Stomach smooth muscle (tissue), 2 donors: Measurements from ENCODE around the gene GALK1.
"Not testable (repeated sequence)": the region's sequence is repeated elsewhere in the genome, so short reads cannot be mapped to it uniquely, and the experiment has no call there.

Experiments used
- H3K27ac ChIP-seq: one replicate; pipeline ENCODE4 v1.7.0; 2013; ENCODE audit warnings: mild to moderate bottlenecking, low read length, inconsistent platforms
- H3K27me3 ChIP-seq, 2 donors: one replicate each; pipeline ENCODE4 v1.7.0; 2013; ENCODE audit warnings: low read length in 2 of 2; ENCODE audit not compliant: insufficient read depth in 2 of 2, control insufficient read depth in 1 of 2
- H3K36me3 ChIP-seq, 2 donors: one replicate each; pipeline ENCODE4 v1.7.0; 2013; ENCODE audit warnings: low read length in 2 of 2; ENCODE audit not compliant: control insufficient read depth in 2 of 2, insufficient read depth in 2 of 2
- H3K4me1 ChIP-seq: one replicate; pipeline ENCODE4 v1.7.0; 2013; ENCODE audit warnings: low read length; ENCODE audit not compliant: control insufficient read depth, insufficient read depth
- H3K4me3 ChIP-seq, 2 donors: one replicate each; pipeline ENCODE4 v1.7.0; 2013; ENCODE audit warnings: low read length in 2 of 2
- H3K9ac ChIP-seq, 2 donors: one replicate each; pipeline ENCODE4 v1.7.0; 2013; ENCODE audit warnings: low read length in 2 of 2, mild to moderate bottlenecking in 1 of 2
- H3K9me3 ChIP-seq, 2 donors: one replicate each; pipeline ENCODE4 v1.7.0; 2013; ENCODE audit warnings: low read length in 2 of 2; ENCODE audit not compliant: control insufficient read depth in 2 of 2
- donor health status: healthy.
- donor health status: Pancreatic carcinoma.

Gene GALK1

GRCh38 chr17:75762513-75763268 is 2.3 kb downstream of the GALK1 start:
- Histone ChIP-seq H3K4me1 (peaks cover 21% of the 10 kb centered on the region), H3K27ac (no peak overlapping the region), H3K9ac (no peak overlapping the region)

GRCh38 chr17:75759978-75760640 is 4.9 kb downstream of the GALK1 start:
- H3K4me1 ChIP-seq, result peaks cover 17% of the 10 kb centered on the region
- not testable (repeated sequence) for H3K4me3 ChIP-seq, H3K9ac ChIP-seq, H3K27ac ChIP-seq, H3K36me3 ChIP-seq, H3K27me3 ChIP-seq, H3K9me3 ChIP-seq

More at GRCh38 chr17:75762513-75763268, 2.3 kb downstream of the GALK1 start:
- no peak overlapping the region for H3K4me3 ChIP-seq
- no peaks in the 10 kb centered on the region for H3K9me3 ChIP-seq
- H3K27me3 ChIP-seq, result no peaks in the 10 kb centered on the region
- H3K36me3 ChIP-seq, result peaks cover 2 to 5% of the 10 kb centered on the region in 2 donors

- Histone ChIP-seq H3K27ac (no peak overlapping the region), H3K9me3 (no peaks in the 10 kb centered on the region), H3K36me3 (peaks cover 3 to 5% of the 10 kb centered on the region in 2 donors), H3K4me3 (no peak overlapping the region), H3K4me1 (peaks cover 15% of the 10 kb centered on the region), H3K9ac (no peak overlapping the region), H3K27me3 (no peaks in the 10 kb centered on the region)
Observed at GRCh38 chr17:75759457-75759856, 5.5 kb downstream of the GALK1 start.

- Histone ChIP-seq H3K27ac (no peak overlapping the region), H3K36me3 (peaks cover 3 to 5% of the 10 kb centered on the region in 2 donors), H3K9ac (no peak overlapping the region)
Observed at GRCh38 chr17:75758131-75758905, 6.7 kb downstream of the GALK1 start.

GRCh38 chr17:75757086-75757681 is 7.8 kb downstream of the GALK1 start:
- Histone ChIP-seq H3K36me3 (peaks cover 2 to 3% of the 10 kb centered on the region in 2 donors), H3K9ac (no peak overlapping the region), H3K27me3 (no peaks in the 10 kb centered on the region), H3K4me3 (no peak overlapping the region), H3K9me3 (no peaks in the 10 kb centered on the region), H3K27ac (no peak overlapping the region), H3K4me1 (peaks cover 18% of the 10 kb centered on the region)

More at GRCh38 chr17:75758131-75758905, 6.7 kb downstream of the GALK1 start:
- no peaks in the 10 kb centered on the region for H3K9me3 ChIP-seq
- H3K4me1 ChIP-seq, result peaks cover 15% of the 10 kb centered on the region
- H3K4me3 ChIP-seq, result no peak overlapping the region
- no peaks in the 10 kb centered on the region for H3K27me3 ChIP-seq

DNA sequence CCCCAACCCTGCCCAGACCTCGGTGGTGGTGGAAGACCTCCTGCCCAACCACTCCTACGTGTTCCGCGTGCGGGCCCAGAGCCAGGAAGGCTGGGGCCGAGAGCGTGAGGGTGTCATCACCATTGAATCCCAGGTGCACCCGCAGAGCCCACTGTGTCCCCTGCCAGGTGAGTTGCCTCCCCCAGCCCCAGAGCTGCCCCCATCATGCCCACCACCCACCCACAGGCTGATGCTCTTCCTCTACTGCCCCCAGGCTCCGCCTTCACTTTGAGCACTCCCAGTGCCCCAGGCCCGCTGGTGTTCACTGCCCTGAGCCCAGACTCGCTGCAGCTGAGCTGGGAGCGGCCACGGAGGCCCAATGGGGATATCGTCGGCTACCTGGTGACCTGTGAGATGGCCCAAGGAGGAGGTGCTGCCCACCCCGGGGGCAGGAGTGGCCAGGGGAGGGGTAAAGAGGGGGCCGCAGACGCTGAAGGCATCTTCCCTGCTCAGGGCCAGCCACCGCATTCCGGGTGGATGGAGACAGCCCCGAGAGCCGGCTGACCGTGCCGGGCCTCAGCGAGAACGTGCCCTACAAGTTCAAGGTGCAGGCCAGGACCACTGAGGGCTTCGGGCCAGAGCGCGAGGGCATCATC is 8.4 kb downstream of the GALK1 start:
- Histone ChIP-seq H3K9me3 (no peaks in the 10 kb centered on the region), H3K4me3 (no peak overlapping the region), H3K9ac (peak overlapping the region in 1 of 2 donors; percentile 22)

GRCh38 chr17:75755990-75756389 is 9.0 kb downstream of the GALK1 start:
- Histone ChIP-seq H3K9me3 (no peaks in the 10 kb centered on the region), H3K27ac (no peak overlapping the region), H3K4me1 (peaks cover 18% of the 10 kb centered on the region), H3K9ac (peak overlapping the region in 1 of 2 donors; percentile 22), H3K4me3 (no peak overlapping the region), H3K36me3 (peaks cover 2 to 3% of the 10 kb centered on the region in 2 donors), H3K27me3 (no peaks in the 10 kb centered on the region)

More for the DNA sequence above, 8.4 kb downstream of the GALK1 start:
- H3K27ac ChIP-seq, result no peak overlapping the region
- no peaks in the 10 kb centered on the region for H3K27me3 ChIP-seq
- H3K4me1 ChIP-seq, result peaks cover 18% of the 10 kb centered on the region
- H3K36me3 ChIP-seq, result peaks cover 2 to 3% of the 10 kb centered on the region in 2 donors

DNA sequence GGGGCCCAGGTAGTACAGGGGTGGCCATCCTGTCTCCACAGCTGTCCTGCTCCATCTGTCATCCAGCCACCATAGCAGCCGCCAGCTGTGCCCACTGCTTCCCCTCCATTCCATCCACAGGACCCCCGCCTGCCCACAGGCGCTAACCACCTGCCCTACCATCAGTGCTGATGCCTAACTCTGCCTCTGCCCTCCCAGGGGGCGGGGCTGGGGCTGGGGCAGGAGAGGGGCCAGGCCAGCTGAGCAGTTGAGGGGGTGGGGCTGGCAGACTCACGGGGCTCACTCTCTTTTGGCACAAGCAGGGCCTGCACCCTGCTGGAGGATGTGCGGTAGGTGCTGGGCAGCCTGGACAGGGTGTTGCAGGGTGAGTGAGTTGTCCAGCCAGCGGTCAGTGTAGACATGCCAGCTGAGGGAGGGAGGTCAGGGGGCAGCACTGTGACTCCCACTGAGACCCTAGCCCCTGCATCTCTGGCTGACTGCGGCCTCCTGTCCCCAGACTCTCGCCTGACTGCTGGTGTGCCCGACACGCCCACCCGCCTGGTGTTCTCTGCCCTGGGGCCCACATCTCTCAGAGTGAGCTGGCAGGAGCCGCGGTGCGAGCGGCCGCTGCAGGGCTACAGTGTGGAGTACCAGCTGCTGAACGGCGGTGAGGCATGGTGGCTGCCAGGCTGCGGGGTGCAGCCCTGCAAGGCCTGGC is 9.6 kb downstream of the GALK1 start:
- H3K9ac ChIP-seq, result no peak overlapping the region
- no peaks in the 10 kb centered on the region for H3K9me3 ChIP-seq
- H3K36me3 ChIP-seq, result peaks cover 2 to 3% of the 10 kb centered on the region in 2 donors
- H3K4me1 ChIP-seq, result peaks cover 18% of the 10 kb centered on the region
- no peak overlapping the region for H3K4me3 ChIP-seq
- H3K27me3 ChIP-seq, result no peaks in the 10 kb centered on the region
- H3K27ac ChIP-seq, result no peak overlapping the region

DNA sequence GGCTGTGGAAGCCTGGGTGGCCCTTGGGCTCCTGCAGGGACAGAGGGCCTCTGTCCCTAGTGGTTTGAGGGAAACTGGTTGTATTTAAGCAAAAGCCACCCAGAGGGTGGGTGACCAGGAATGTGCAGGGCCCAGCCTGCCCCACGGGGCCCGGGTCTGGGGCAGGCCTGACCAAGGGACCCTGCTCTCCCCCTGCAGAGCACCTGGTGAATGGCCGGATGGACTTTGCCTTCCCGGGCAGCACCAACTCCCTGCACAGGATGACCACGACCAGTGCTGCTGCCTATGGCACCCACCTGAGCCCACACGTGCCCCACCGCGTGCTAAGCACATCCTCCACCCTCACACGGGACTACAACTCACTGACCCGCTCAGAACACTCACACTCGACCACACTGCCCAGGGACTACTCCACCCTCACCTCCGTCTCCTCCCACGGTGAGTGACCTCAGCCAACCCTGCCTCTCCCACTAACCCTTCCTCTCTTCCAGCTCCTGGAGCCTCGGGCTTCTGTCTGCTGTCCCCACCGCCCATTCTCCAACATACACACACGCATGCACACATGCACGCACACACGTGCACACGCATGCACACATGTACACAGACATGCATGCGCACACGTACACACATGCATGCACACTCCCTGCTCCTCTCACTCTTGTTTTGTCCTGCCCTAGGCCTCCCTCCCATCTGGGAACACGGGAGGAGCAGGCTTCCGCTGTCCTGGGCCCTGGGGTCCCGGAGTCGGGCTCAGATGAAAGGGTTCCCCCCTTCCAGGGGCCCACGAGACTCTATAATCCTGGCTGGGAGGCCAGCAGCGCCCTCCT is 10.4 kb downstream of the GALK1 start:
- H3K4me1 ChIP-seq, result peaks cover 24% of the 10 kb centered on the region
- H3K36me3 ChIP-seq, result peaks cover 2 to 3% of the 10 kb centered on the region in 2 donors
- H3K9ac ChIP-seq, result peak overlapping the region; percentile 13 to 63
- H3K27ac ChIP-seq, result peak overlapping the region; percentile 18
- H3K4me3 ChIP-seq, result peak overlapping the region; percentile 35 to 73
- H3K9me3 ChIP-seq, result no peaks in the 10 kb centered on the region
- H3K27me3 ChIP-seq, result no peaks in the 10 kb centered on the region
